OCI-LY3 (cell line): ENCODE results near the gene CTNNA1.

ENCODE experiments used
- EZH2phosphoT487 ChIP-seq: fragments of 200-600 bp; shearing (Covaris generic); IDR thresholded peaks from 2 replicates; pipeline ENCODE4 v1.6.1; 2018; ENCODE audit warnings: antibody characterized with exemption, mixed run types, low read depth
- TF ChIP-seq, protein P1 (sequence below): fragments of 200-600, 300-600 bp; sonication (generic); IDR thresholded peaks from 2 replicates; pipeline ENCODE4 v1.5.1; 2014; ENCODE audit warnings: antibody characterized with exemption, low read length, low read depth

DNA sequence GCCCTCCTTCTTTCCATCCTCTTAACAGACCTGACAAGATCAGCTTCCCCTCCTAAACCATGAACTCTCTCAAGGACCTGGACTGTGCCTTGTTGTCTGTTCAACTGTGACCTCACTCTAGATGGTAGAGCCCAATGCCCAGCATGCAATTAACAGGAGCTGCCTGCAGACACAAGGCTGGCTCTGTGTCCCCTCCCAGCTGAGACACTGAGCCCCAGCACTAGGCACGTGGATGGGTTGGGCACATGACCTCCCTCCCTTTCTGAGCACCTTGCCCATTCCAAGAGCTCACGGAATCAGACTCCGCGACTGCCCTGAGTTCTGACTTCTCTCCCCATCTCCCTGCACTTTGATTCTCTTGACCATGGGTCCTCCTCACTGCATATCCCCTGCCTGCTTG, 215.4 kb downstream of the CTNNA1 start:
- TF ChIP-seq, protein P1, sequence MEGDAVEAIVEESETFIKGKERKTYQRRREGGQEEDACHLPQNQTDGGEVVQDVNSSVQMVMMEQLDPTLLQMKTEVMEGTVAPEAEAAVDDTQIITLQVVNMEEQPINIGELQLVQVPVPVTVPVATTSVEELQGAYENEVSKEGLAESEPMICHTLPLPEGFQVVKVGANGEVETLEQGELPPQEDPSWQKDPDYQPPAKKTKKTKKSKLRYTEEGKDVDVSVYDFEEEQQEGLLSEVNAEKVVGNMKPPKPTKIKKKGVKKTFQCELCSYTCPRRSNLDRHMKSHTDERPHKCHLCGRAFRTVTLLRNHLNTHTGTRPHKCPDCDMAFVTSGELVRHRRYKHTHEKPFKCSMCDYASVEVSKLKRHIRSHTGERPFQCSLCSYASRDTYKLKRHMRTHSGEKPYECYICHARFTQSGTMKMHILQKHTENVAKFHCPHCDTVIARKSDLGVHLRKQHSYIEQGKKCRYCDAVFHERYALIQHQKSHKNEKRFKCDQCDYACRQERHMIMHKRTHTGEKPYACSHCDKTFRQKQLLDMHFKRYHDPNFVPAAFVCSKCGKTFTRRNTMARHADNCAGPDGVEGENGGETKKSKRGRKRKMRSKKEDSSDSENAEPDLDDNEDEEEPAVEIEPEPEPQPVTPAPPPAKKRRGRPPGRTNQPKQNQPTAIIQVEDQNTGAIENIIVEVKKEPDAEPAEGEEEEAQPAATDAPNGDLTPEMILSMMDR: no peak
- no peak for TF ChIP-seq EZH2phosphoT487
